Psoas muscle (tissue), 8 donors: ENCODE data around the gene SH3TC1. TPM values are rescaled to one million over a fixed set of nuclear protein-coding genes. Genes with fewer than 3 reads are reported as not detected.

Experiments used
- ATAC-seq, 4 donors: fragments of 200-7000 bp; cut with Tn5 transposase; one replicate each; pipeline ENCODE4 v1.9.1; 2020; ENCODE audit warnings: moderate library complexity in 3 of 4, mild to moderate bottlenecking in 2 of 4
- DNase-seq, 2 donors: peaks; one replicate each; pipeline ENCODE4 v3.0.0-alpha.2; 2020
- H3K27ac ChIP-seq: fragments of 200-600 bp; one replicate; pipeline ENCODE4 v1.8.0; 2022
- H3K27me3 ChIP-seq, 3 donors: fragments of 200-600 bp in 1 of 3; one replicate each; pipeline versions ENCODE4 v1.6.1 to v1.8.0; 2013 to 2022; ENCODE audit warnings: low read length in 2 of 3, mild to moderate bottlenecking in 2 of 3, moderate library complexity in 1 of 3; ENCODE audit not compliant: insufficient read depth in 3 of 3
- H3K36me3 ChIP-seq, 2 donors: fragments of 200-600 bp in 1 of 2; one replicate each; pipeline versions ENCODE4 v1.6.1 to v1.8.0; 2013 to 2022; ENCODE audit warnings: low read depth in 1 of 2, mild to moderate bottlenecking in 1 of 2, moderate library complexity in 1 of 2; ENCODE audit not compliant: insufficient read depth in 1 of 2
- H3K4me1 ChIP-seq: fragments of 200-600 bp; one replicate; pipeline ENCODE4 v1.8.0; 2022
- H3K4me3 ChIP-seq: fragments of 200-600 bp; one replicate; pipeline ENCODE4 v1.8.0; 2022; ENCODE audit warnings: mild to moderate bottlenecking
- H3K9me3 ChIP-seq: fragments of 200-600 bp; one replicate; pipeline ENCODE4 v1.8.0; 2022
- WGBS, 3 donors: extraction: QIAGEN DNeasy Blood & Tissue Kit; methylation state at CpG; one replicate each; pipeline versions ENCODE4 v1.1.6 to v1.1.7; 2013; 5-methylcytosine and 5-hydroxymethylcytosine counted together
- intact Hi-C, 2 donors: fragments of 100-400 bp; cut with DNase I; formaldehyde crosslinking; loops; one replicate each; pipeline versions ENCODE4 v1.11.0 to v1.14.2; 2022
- polyA plus RNA-seq, 3 donors: library from polyadenylated mRNA; stranded (reverse); fragments of 200-250 nt; gene quantifications; one replicate each; pipeline ENCODE4 v1.2.3, GENCODE V29; 2013
- total RNA-seq, 4 donors: library from RNA; stranded (reverse); fragmentation: NEBNext Ultra II Directional in 2 of 4; extraction: Animal tissue kit (Norgen Biotek cat#: 25700) in 2 of 4; gene quantifications; one replicate each; pipeline versions ENCODE4 v1.2.1 to v1.2.4, GENCODE V29; 2021 to 2023
- TF ChIP-seq, protein P1 (sequence below): fragments of 200-600 bp; IDR thresholded peaks from one replicate; pipeline ENCODE4 v1.8.0; 2022; ENCODE audit warnings: antibody characterized with exemption
- donor health status: healthy with polysubstance abuse.
- donor health status: DM: no; HTN: no; CAD: no; lungs with moderate emphysema.
- donor health status: Bipolar disorder and iron deficiency.
- donor health status: healthy.
- donor health status: DM: yes; HTN: yes; CAD: no.
- donor health status: DM: no; HTN: no; CAD: no.
- donor health status: DM: no; HTN: no; CAD: no.
- donor health status: DM: yes; HTN: yes; CAD: no.

The SH3TC1 gene
- total and polyA plus RNA-seq, 7 donors = 1.9 to 7.9 (median 4.7) TPM

DNA sequence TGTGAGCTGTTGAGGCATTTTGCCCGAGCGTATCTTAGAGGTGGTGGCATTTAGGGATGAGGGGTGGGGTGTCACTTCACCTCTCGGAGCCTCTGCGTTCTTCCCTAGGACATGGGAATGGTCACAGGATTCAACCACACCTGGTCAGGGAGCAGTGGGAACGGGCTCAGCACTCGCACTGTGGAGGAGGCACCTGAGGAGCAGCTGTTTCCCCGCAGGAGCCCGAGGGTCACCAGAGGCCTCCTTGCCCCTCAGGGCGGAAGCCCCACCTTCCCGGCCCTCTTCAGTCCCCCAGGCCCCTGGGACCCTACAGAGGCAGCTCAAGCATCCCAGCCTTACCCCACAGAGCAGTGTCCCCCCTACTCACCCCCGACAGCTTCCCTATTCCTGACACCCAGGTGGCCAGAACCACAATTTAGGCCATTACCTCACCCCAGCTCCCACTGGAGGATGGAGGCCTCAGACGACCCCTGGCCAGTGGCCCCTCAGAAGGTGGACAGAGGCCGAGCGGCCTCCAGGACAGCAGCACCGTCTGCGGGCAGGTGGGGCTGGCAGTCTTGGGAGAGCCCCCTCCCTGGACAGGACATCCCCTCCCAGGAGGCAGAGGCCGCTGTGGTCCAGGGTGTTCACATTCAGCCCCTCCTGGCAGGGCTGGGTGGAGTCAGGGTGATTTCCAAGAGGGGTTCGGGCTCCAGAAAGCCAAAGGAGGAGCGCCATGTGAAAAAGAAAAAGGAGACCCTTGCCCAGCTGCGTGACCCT, 66.3 kb downstream of the SH3TC1 start:
- Histone ChIP-seq H3K36me3 (no peaks in the 10 kb centered on the region), H3K4me1 (peaks cover 3% of the 10 kb centered on the region), H3K4me3 (no peak overlapping the region), H3K27me3 (no peaks in the 10 kb centered on the region), H3K9me3 (no peaks in the 10 kb centered on the region), H3K27ac (no peak overlapping the region)
- 83 to 88% (median 87%) methylated on average over 18 to 20 of the region's 20 CpGs for WGBS, 3 donors
- DNase-seq (no peak), ATAC-seq (no peak)
- intact Hi-C loops = loop anchor here in 1 of 2 donors (5.0 kb wide), 1 partner anchor 137 kb away; no protein-coding TSS in a partner anchor
- TF ChIP-seq, protein P1, sequence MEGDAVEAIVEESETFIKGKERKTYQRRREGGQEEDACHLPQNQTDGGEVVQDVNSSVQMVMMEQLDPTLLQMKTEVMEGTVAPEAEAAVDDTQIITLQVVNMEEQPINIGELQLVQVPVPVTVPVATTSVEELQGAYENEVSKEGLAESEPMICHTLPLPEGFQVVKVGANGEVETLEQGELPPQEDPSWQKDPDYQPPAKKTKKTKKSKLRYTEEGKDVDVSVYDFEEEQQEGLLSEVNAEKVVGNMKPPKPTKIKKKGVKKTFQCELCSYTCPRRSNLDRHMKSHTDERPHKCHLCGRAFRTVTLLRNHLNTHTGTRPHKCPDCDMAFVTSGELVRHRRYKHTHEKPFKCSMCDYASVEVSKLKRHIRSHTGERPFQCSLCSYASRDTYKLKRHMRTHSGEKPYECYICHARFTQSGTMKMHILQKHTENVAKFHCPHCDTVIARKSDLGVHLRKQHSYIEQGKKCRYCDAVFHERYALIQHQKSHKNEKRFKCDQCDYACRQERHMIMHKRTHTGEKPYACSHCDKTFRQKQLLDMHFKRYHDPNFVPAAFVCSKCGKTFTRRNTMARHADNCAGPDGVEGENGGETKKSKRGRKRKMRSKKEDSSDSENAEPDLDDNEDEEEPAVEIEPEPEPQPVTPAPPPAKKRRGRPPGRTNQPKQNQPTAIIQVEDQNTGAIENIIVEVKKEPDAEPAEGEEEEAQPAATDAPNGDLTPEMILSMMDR = no peak

DNA sequence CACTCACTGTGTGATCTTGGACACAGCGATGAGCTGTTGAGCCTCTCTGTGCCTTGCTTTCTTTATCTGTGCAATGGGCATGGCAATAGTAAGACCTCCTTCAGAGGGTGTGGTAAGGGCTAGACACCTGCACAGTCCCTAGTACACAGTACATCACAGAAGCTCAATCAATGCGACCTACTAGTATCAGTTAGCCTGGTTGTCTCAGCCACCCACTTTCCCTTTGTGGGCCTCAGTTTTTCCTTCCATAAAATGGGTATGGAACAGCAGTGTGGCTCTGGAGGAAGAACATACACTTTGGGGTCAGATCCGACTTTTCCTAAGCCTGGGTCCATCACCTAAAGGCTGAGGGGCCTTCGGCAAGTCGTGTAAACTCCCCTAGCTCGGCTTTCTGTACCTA, 67.0 kb downstream of the SH3TC1 start:
- H3K9me3 ChIP-seq = no peaks in the 10 kb centered on the region
- H3K27ac ChIP-seq = no peak overlapping the region
- H3K4me1 ChIP-seq = peaks cover 6% of the 10 kb centered on the region
- WGBS, 3 donors = 92 to 95% (median 94%) methylated on average over 6 of the region's 6 CpGs
- no peaks in the 10 kb centered on the region for H3K27me3 ChIP-seq
- no peak for DNase-seq
- H3K36me3 ChIP-seq = no peaks in the 10 kb centered on the region
- intact Hi-C loops = loop anchor here in 1 of 2 donors (5.0 kb wide), 1 partner anchor 136 kb away; no protein-coding TSS in a partner anchor
- no peak for ATAC-seq
- TF ChIP-seq, protein P1 = no peak
- no peak overlapping the region for H3K4me3 ChIP-seq

DNA sequence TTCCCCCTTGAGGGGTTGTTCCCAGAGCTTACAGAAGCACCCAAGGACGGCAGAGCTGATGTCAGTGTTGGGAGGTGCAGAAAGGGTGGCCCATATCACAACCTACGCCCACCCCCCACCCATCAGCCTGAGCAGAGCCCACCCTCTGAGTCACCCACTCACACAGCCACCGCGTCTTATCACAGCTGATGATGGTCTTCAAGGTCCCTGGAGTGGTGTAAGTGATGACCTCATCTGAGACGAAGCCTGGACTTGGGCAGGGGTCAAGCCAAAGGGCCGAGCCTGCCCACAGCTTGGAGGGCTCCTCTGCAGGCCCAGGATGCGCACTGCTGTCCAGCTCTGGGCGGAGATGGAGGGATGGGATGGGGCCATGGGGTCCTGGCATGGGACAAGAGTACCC, 67.4 kb downstream of the SH3TC1 start:
- Histone ChIP-seq H3K4me1 (peaks cover 6% of the 10 kb centered on the region), H3K27ac (no peak overlapping the region), H3K27me3 (no peaks in the 10 kb centered on the region), H3K36me3 (no peaks in the 10 kb centered on the region), H3K4me3 (no peak overlapping the region), H3K9me3 (no peaks in the 10 kb centered on the region)
- intact Hi-C loops = loop anchor here in 1 of 2 donors (5.0 kb wide), 1 partner anchor 136 kb away; no protein-coding TSS in a partner anchor
- WGBS, 3 donors = 78 to 85% (median 80%) methylated on average over 8 of the region's 8 CpGs
- TF ChIP-seq, protein P1 = no peak
- no peak for DNase-seq
- no peak for ATAC-seq

DNA sequence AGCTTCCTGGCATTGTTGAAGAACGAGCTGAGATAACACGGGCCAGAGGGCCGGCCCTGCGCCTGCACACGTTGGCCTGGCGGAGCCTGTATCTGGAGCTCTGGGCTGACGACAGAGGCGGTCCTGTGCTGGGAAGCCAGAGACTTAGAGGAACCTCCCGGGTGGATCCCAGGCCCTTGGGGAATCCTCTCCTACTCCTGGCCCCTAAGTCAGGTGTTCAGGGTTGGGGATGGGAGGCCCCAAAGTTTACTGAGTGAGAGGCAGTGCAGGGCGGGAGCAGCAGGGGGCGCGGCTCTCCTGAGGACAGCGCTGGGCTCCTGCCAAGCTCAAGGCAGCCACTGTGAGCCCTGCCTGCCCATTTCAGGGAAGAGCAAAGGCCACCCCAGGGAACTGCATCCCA, 68.0 kb downstream of the SH3TC1 start:
- Histone ChIP-seq H3K27ac (no peak overlapping the region), H3K4me3 (no peak overlapping the region), H3K9me3 (no peaks in the 10 kb centered on the region), H3K27me3 (no peaks in the 10 kb centered on the region), H3K36me3 (no peaks in the 10 kb centered on the region), H3K4me1 (peaks cover 6% of the 10 kb centered on the region)
- intact Hi-C loops = loop anchor here in 1 of 2 donors (5.0 kb wide), 1 partner anchor 135 kb away; no protein-coding TSS in a partner anchor
- peak; percentile 59 to 73 (median 68) for ATAC-seq
- TF ChIP-seq, protein P1 = peak; percentile 50
- DNase-seq = peak; percentile 79 to 86
- 50 to 55% (median 51%) methylated on average over 13 of the region's 13 CpGs for WGBS, 3 donors
